ENCODE results near the gene KCNQ1. TPM values are rescaled to one million over a fixed set of nuclear protein-coding genes. Genes with fewer than 3 reads are reported as not detected.

Gene KCNQ1
- total RNA-seq, 2 experiments from 2014 or later = 20.4 to 26.0 TPM

- no peak for ATAC-seq
- Mint-ChIP-seq H3K27ac (no peak overlapping the region), H3K27me3 (ENCODE audit: low read depth) (no peaks in the 10 kb centered on the region), H3K9me3 (ENCODE audit: insufficient read depth) (no peaks in the 10 kb centered on the region), H3K4me3 (no peak overlapping the region), H3K4me1 (ENCODE audit: low read depth) (no peaks in the 10 kb centered on the region), H3K36me3 (ENCODE audit: low read depth) (no peaks in the 10 kb centered on the region)
- CTCF ChIA-PET = no interaction called here
- no peak for DNase-seq
- POLR2A ChIA-PET = no interaction called here
Observed at GRCh38 chr11:2708757-2709281, 264.0 kb downstream of the KCNQ1 start.

GRCh38 chr11:2709429-2709828 is 264.6 kb downstream of the KCNQ1 start:
- no peak overlapping the region for H3K27ac Mint-ChIP-seq
- DNase-seq (no peak), ATAC-seq (no peak)
- no peaks in the 10 kb centered on the region for H3K9me3 Mint-ChIP-seq (ENCODE audit: insufficient read depth)
- CTCF ChIA-PET = no interaction called here
- H3K4me3 Mint-ChIP-seq = no peak overlapping the region
- no peaks in the 10 kb centered on the region for H3K27me3 Mint-ChIP-seq (ENCODE audit: low read depth)
- no peaks in the 10 kb centered on the region for H3K36me3 Mint-ChIP-seq (ENCODE audit: low read depth)
- POLR2A ChIA-PET = no interaction called here
- no peaks in the 10 kb centered on the region for H3K4me1 Mint-ChIP-seq (ENCODE audit: low read depth)

- DNase-seq (no peak), ATAC-seq (no peak)
- Mint-ChIP-seq H3K9me3 (ENCODE audit: insufficient read depth) (no peaks in the 10 kb centered on the region), H3K4me1 (ENCODE audit: low read depth) (no peaks in the 10 kb centered on the region), H3K27me3 (ENCODE audit: low read depth) (no peaks in the 10 kb centered on the region), H3K4me3 (no peak overlapping the region), H3K36me3 (ENCODE audit: low read depth) (no peaks in the 10 kb centered on the region), H3K27ac (no peak overlapping the region)
- ChIA-PET CTCF (no interaction called here), POLR2A (no interaction called here)
Observed at GRCh38 chr11:2711161-2711560, 266.4 kb downstream of the KCNQ1 start.

- Mint-ChIP-seq H3K36me3 (ENCODE audit: low read depth) (no peaks in the 10 kb centered on the region), H3K27me3 (ENCODE audit: low read depth) (no peaks in the 10 kb centered on the region), H3K27ac (no peak overlapping the region), H3K4me1 (ENCODE audit: low read depth) (no peaks in the 10 kb centered on the region), H3K9me3 (ENCODE audit: insufficient read depth) (no peaks in the 10 kb centered on the region), H3K4me3 (no peak overlapping the region)
- POLR2A ChIA-PET = no interaction called here
- ATAC-seq = no peak
- DNase-seq = no peak
- CTCF ChIA-PET = no interaction called here
Observed at GRCh38 chr11:2713094-2713493, 268.3 kb downstream of the KCNQ1 start.

- DNase-seq = no peak
- no peaks in the 10 kb centered on the region for H3K9me3 Mint-ChIP-seq (ENCODE audit: insufficient read depth)
- no peak overlapping the region for H3K4me3 Mint-ChIP-seq
- CTCF ChIA-PET = no interaction called here
- H3K36me3 Mint-ChIP-seq (ENCODE audit: low read depth) = no peaks in the 10 kb centered on the region
- H3K4me1 Mint-ChIP-seq (ENCODE audit: low read depth) = no peaks in the 10 kb centered on the region
- H3K27me3 Mint-ChIP-seq (ENCODE audit: low read depth) = no peaks in the 10 kb centered on the region
- POLR2A ChIA-PET = interaction anchor here (1.0 kb wide), 1 partner anchor 23 kb away, joined by 3 read pairs; no protein-coding TSS in a partner anchor
- ATAC-seq = no peak
- no peak overlapping the region for H3K27ac Mint-ChIP-seq
Observed at GRCh38 chr11:2713661-2714462, 269.1 kb downstream of the KCNQ1 start.

DNA sequence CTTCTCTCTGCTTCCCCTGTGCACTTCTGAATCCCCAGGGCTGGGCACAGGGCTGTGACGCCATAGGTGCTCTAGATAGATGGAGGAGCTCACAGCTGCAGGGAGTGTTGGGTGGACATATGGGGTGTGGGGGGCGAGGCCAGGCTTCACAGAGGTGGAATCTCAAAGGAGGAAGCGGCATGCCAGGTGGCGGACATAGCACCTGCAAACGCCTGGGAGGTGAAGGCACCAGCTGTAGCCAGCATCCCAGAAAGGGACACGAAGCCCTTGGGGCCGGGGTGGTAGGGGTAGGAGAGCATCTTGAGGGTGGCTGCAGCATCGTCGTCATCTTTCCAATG is 269.6 kb downstream of the KCNQ1 start:
- CTCF ChIA-PET = no interaction called here
- H3K36me3 Mint-ChIP-seq (ENCODE audit: low read depth) = no peaks in the 10 kb centered on the region
- no peaks in the 10 kb centered on the region for H3K9me3 Mint-ChIP-seq (ENCODE audit: insufficient read depth)
- no peak overlapping the region for H3K4me3 Mint-ChIP-seq
- no peak for ATAC-seq
- DNase-seq = no peak
- H3K27me3 Mint-ChIP-seq (ENCODE audit: low read depth) = no peaks in the 10 kb centered on the region
- H3K27ac Mint-ChIP-seq = no peak overlapping the region
- no peaks in the 10 kb centered on the region for H3K4me1 Mint-ChIP-seq (ENCODE audit: low read depth)
- POLR2A ChIA-PET = interaction anchor here (1.0 kb wide), 1 partner anchor 23 kb away, joined by 3 read pairs; no protein-coding TSS in a partner anchor

DNA sequence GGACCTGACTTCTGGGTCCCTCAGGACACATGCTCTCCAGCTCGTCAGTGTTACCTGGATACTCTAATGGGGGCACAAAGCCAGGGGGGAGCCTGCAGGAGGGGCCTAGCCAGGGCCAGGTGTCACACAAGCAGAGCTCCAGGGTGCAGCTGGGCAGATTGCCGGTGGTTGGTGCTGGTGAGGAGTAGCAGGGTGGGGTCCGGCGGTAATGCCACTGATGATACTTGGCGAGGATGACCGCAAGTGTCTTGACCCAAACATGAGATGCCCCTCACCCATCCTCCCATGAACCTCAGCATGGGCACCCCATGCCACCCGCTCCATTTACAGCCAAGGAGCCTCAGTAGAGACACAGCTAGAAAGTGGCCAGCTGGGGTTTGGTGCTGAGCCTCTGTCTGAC is 270.1 kb downstream of the KCNQ1 start:
- Mint-ChIP-seq H3K9me3 (ENCODE audit: insufficient read depth) (no peaks in the 10 kb centered on the region), H3K4me1 (ENCODE audit: low read depth) (no peaks in the 10 kb centered on the region), H3K36me3 (ENCODE audit: low read depth) (no peaks in the 10 kb centered on the region), H3K4me3 (no peak overlapping the region), H3K27ac (no peak overlapping the region), H3K27me3 (ENCODE audit: low read depth) (no peaks in the 10 kb centered on the region)
- CTCF ChIA-PET = no interaction called here
- POLR2A ChIA-PET = interaction anchor here (1.0 kb wide), 1 partner anchor 24 kb away, joined by 3 read pairs; no protein-coding TSS in a partner anchor
- no peak for DNase-seq
- ATAC-seq = no peak

DNA sequence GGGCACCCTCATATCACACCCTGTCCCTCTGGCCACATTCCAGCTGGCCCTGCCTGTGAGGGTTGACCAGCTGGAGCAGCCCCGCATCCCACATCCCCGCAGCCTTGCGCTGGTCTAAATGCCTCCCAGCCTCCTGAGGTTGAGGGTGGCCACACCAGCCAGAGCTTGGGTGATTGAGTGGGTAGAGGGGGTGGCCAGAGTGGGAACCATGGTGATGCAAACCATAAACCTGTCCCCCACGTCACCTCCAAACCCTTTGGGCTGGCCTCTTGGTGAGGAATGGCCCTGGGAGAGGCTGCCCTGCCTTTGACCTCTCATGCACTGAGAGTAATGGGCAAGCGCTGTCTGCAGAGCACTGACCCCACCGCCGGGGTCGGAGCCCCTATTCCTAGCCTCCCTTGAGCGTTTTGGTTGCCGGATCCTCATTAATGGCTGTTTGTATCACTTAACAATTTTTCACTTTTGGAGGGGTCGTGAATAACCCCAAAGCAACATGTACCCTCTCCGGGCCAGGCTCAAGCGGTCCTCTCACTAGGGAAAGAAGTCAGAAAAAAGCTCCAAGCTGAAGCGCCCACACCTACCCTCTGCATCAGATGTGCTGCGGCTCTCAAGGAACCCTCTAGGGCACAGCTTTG is 271.0 kb downstream of the KCNQ1 start:
- ChIA-PET POLR2A (no interaction called here), CTCF (no interaction called here)
- Mint-ChIP-seq H3K27me3 (ENCODE audit: low read depth) (no peaks in the 10 kb centered on the region), H3K4me3 (no peak overlapping the region), H3K9me3 (ENCODE audit: insufficient read depth) (no peaks in the 10 kb centered on the region), H3K36me3 (ENCODE audit: low read depth) (no peaks in the 10 kb centered on the region), H3K27ac (no peak overlapping the region), H3K4me1 (ENCODE audit: low read depth) (no peaks in the 10 kb centered on the region)
- ATAC-seq (no peak), DNase-seq (no peak)

- Mint-ChIP-seq H3K27me3 (ENCODE audit: low read depth) (no peaks in the 10 kb centered on the region), H3K4me3 (no peak overlapping the region), H3K36me3 (ENCODE audit: low read depth) (no peaks in the 10 kb centered on the region), H3K27ac (no peak overlapping the region), H3K9me3 (ENCODE audit: insufficient read depth) (no peaks in the 10 kb centered on the region), H3K4me1 (ENCODE audit: low read depth) (no peaks in the 10 kb centered on the region)
- CTCF ChIA-PET = no interaction called here
- no peak for DNase-seq
- no peak for ATAC-seq
- POLR2A ChIA-PET = no interaction called here
Observed at GRCh38 chr11:2716376-2717095, 271.7 kb downstream of the KCNQ1 start.

GRCh38 chr11:2717561-2718325 is 272.9 kb downstream of the KCNQ1 start:
- no peak for ATAC-seq
- Mint-ChIP-seq H3K27me3 (ENCODE audit: low read depth) (no peaks in the 10 kb centered on the region), H3K36me3 (ENCODE audit: low read depth) (no peaks in the 10 kb centered on the region), H3K27ac (no peak overlapping the region), H3K4me3 (no peak overlapping the region), H3K9me3 (ENCODE audit: insufficient read depth) (no peaks in the 10 kb centered on the region), H3K4me1 (ENCODE audit: low read depth) (no peaks in the 10 kb centered on the region)
- no peak for DNase-seq
- CTCF ChIA-PET = no interaction called here
- POLR2A ChIA-PET = no interaction called here

- H3K4me3 Mint-ChIP-seq = no peak overlapping the region
- no peaks in the 10 kb centered on the region for H3K36me3 Mint-ChIP-seq (ENCODE audit: low read depth)
- DNase-seq (no peak), ATAC-seq (no peak)
- H3K27ac Mint-ChIP-seq = no peak overlapping the region
- ChIA-PET POLR2A (no interaction called here), CTCF (no interaction called here)
- no peaks in the 10 kb centered on the region for H3K4me1 Mint-ChIP-seq (ENCODE audit: low read depth)
- no peaks in the 10 kb centered on the region for H3K9me3 Mint-ChIP-seq (ENCODE audit: insufficient read depth)
- no peaks in the 10 kb centered on the region for H3K27me3 Mint-ChIP-seq (ENCODE audit: low read depth)
Observed at GRCh38 chr11:2718817-2719438, 274.1 kb downstream of the KCNQ1 start.
